Activated CD8-positive, alpha-beta T cell treated with anti-CD3 and anti-CD28 coated beads, Interleukin-2, amount 10 ng/mL, durations not matched to agents 7 days and 5 days (primary cell): ENCODE data around the gene RERE. TPM values are rescaled to one million over a fixed set of nuclear protein-coding genes. Genes with fewer than 3 reads are reported as not detected.

Experiments used
- ATAC-seq: fragments of 150-1000 bp; cut with Tn5 transposase; one replicate; pipeline ENCODE4 v1.10.0; 2021; ENCODE audit warnings: moderate library complexity
- CTCF ChIA-PET: fragments of 350-600 bp; sonication (Branson Sonifier 250); formaldehyde crosslinking; loops from one replicate; lab custom pipeline; 2021; ENCODE audit warnings: antibody characterized with exemption; lab: Charles Lee
- POLR2A ChIA-PET: fragments of 350-600 bp; sonication (Branson Sonifier 250); formaldehyde crosslinking; loops from one replicate; lab custom pipeline; 2021; ENCODE audit warnings: antibody characterized with exemption; lab: Charles Lee
- DNase-seq: peaks from one replicate; pipeline ENCODE4 v3.0.0-alpha.2; 2020
- H3K27ac Mint-ChIP-seq: one replicate; pipeline ENCODE4 v1.8.0; 2021; ENCODE audit warnings: mild to moderate bottlenecking, mixed read lengths
- H3K27me3 Mint-ChIP-seq: one replicate; pipeline ENCODE4 v1.8.0; 2021; ENCODE audit warnings: low read depth, mixed read lengths
- H3K36me3 Mint-ChIP-seq: one replicate; pipeline ENCODE4 v1.8.0; 2021; ENCODE audit warnings: low read depth, mixed read lengths
- H3K4me1 Mint-ChIP-seq: one replicate; pipeline ENCODE4 v1.8.0; 2021; ENCODE audit warnings: low read depth, mixed read lengths
- H3K4me3 Mint-ChIP-seq: one replicate; pipeline ENCODE4 v1.8.0; 2021; ENCODE audit warnings: mild to moderate bottlenecking, mixed read lengths
- H3K9me3 Mint-ChIP-seq: one replicate; pipeline ENCODE4 v1.8.0; 2022; ENCODE audit warnings: mixed read lengths; ENCODE audit not compliant: insufficient read depth
- total RNA-seq, 2 experiments: library from RNA; stranded (reverse); gene quantifications; one replicate each; pipeline ENCODE4 v1.2.3, GENCODE V29; 2021

Gene RERE
- total RNA-seq, 2 experiments from 2014 or later, result 37.4 to 44.7 TPM

DNA sequence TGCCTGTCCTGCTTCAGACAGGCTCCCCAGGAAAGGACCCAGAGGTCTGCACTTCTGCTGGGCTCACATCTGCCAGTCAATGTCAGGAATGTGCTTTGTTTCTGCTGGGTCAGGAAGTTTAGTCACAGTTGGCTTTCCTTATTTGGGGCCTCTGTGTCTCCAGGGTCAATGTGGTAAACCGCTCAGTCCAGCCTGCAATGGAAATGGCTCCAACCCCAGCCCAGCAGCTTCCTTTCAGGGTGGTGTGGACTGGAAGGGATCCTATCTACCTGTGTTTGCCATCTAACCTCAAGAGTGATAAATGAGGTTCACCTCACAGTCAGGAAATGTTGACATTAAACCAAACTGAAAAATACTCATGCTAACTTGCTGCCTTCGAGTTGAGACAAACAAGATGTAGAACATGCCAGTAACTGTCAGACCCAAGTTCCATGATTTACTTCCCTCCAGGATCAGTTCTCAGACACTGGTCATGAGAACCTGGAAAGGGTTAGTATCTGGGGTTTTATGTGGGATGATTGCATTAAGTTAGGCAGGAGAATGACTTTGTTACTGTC, 40.8 kb upstream of the RERE start:
- Mint-ChIP-seq H3K4me3 (peak overlapping the region; percentile 27), H3K36me3 (peaks cover 63% of the 10 kb centered on the region), H3K4me1 (peaks cover 56% of the 10 kb centered on the region), H3K9me3 (no peaks in the 10 kb centered on the region), H3K27ac (peak overlapping the region; percentile 64), H3K27me3 (no peaks in the 10 kb centered on the region)
- peak; percentile 51 for DNase-seq
- ChIA-PET CTCF (interaction anchor here (0.8 to 12.1 kb wide), 19 partner anchors 9 to 243 kb away, joined by 3 to 155 read pairs (median 6); no protein-coding TSS in a partner anchor), POLR2A (interaction anchor here (1.5 to 3.1 kb wide), 3 partner anchors 9 to 20 kb away, joined by 4 to 16 read pairs (median 7); partner anchors contain the start of gene ENO1)
- peak; percentile 17 for ATAC-seq

DNA sequence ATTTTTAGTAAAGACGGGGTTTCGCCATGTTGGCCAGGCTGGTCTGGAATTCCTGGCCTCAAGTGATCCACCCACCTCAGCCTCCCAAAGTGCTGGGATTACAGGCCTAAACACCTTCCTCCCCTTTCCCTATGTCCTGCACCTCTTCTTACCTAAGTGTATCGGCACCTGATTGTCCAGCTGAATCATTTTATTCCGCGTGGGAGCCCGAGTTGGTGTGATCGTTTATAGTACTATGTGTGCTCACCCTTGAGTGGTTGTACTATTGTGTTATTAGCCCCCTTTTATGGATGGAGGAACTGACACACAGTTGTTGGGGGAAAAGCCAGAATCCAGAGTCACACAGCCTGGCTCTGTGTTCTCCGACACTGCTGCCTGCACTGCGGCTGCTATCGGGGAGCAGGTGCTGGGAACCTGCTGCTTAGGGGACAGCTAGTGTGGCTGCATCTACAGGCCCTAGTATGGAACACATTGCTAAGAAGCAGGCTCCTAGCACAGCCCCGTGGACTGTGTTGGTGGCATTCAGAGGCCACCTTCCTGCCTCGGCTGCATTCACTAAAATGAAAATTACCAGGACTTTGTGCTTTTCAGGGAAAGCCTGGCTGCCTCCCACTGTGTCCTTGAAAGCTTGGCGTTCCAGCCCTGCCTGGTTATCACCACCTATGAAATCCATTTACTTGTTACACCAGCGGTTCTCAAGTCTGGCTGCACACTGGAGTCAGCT, 39.4 kb upstream of the RERE start:
- ATAC-seq, result no peak
- no peaks in the 10 kb centered on the region for H3K27me3 Mint-ChIP-seq
- no peak overlapping the region for H3K4me3 Mint-ChIP-seq
- no peak for DNase-seq
- CTCF ChIA-PET, result interaction anchor here (0.7 to 12.1 kb wide), 9 partner anchors 9 to 296 kb away, joined by 3 to 155 read pairs (median 3); no protein-coding TSS in a partner anchor
- POLR2A ChIA-PET, result interaction anchor here (0.6 to 2.3 kb wide), 9 partner anchors 8 to 229 kb away, joined by 3 to 7 read pairs (median 4); no protein-coding TSS in a partner anchor
- H3K9me3 Mint-ChIP-seq, result no peaks in the 10 kb centered on the region
- peaks cover 43% of the 10 kb centered on the region for H3K4me1 Mint-ChIP-seq
- peaks cover 50% of the 10 kb centered on the region for H3K36me3 Mint-ChIP-seq
- peak overlapping the region; percentile 15 for H3K27ac Mint-ChIP-seq

GRCh38 chr1:8854240-8854639, 36.8 kb upstream of the RERE start:
- ChIA-PET CTCF (no interaction called here), POLR2A (no interaction called here)
- no peak overlapping the region for H3K27ac Mint-ChIP-seq
- peaks cover 21% of the 10 kb centered on the region for H3K4me1 Mint-ChIP-seq
- H3K27me3 Mint-ChIP-seq, result no peaks in the 10 kb centered on the region
- H3K4me3 Mint-ChIP-seq, result no peak overlapping the region
- DNase-seq (no peak), ATAC-seq (no peak)
- peaks cover 28% of the 10 kb centered on the region for H3K36me3 Mint-ChIP-seq
- no peaks in the 10 kb centered on the region for H3K9me3 Mint-ChIP-seq

DNA sequence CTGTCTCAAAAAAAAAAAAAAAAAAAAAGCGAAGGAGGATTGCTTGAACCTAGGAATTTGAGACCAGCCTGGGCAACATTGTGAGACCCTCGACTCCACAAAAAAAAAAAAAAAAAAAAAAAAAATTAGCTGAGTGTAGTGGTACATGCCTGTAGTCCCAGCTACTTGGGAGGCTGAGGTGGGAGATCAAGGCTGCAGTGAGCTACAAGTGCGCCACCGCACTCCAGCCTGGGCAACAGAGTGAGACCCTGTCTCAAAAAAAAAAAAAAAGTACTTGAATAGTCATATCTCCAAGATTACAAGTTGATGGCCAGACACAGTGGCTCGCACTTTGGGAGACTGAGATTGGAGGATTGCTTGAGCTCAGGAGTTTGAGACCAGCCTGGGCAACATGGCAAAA, 33.6 kb upstream of the RERE start:
- Mint-ChIP-seq H3K27ac (no peak overlapping the region), H3K9me3 (no peaks in the 10 kb centered on the region), H3K36me3 (peaks cover under 1% of the 10 kb centered on the region), H3K27me3 (no peaks in the 10 kb centered on the region), H3K4me1 (peaks cover 12% of the 10 kb centered on the region), H3K4me3 (no peak overlapping the region)
- ChIA-PET POLR2A (no interaction called here), CTCF (interaction anchor here (0.8 to 8.2 kb wide), 3 partner anchors 10 to 289 kb away, joined by 3 to 130 read pairs (median 22); no protein-coding TSS in a partner anchor)
- ATAC-seq (no peak), DNase-seq (no peak)

- Mint-ChIP-seq H3K27me3 (peaks cover 2% of the 10 kb centered on the region), H3K4me1 (peaks cover 12% of the 10 kb centered on the region), H3K4me3 (no peak overlapping the region), H3K27ac (no peak overlapping the region), H3K36me3 (no peaks in the 10 kb centered on the region), H3K9me3 (no peaks in the 10 kb centered on the region)
- CTCF ChIA-PET, result interaction anchor here (0.6 to 8.2 kb wide), 74 partner anchors 10 to 867 kb away, joined by 3 to 130 read pairs (median 4); partner anchors contain the start of genes ENO1, RERE and SLC45A1
- ATAC-seq (peak; percentile 96), DNase-seq (peak; percentile 80)
- POLR2A ChIA-PET, result interaction anchor here (0.7 to 1.4 kb wide), 5 partner anchors 9 to 342 kb away, joined by 3 to 4 read pairs (median 4); partner anchors contain the start of gene ENO1
These were observed 31.4 kb upstream of the RERE start for GRCh38 chr1:8848663-8849386.

GRCh38 chr1:8847990-8848389, 30.6 kb upstream of the RERE start:
- ChIA-PET CTCF (interaction anchor here (0.7 to 8.2 kb wide), 45 partner anchors 9 to 376 kb away, joined by 3 to 130 read pairs (median 5); no protein-coding TSS in a partner anchor), POLR2A (interaction anchor here (0.7 to 1.4 kb wide), 4 partner anchors 11 to 186 kb away, joined by 3 to 4 read pairs (median 3); partner anchors contain the start of gene ENO1)
- no peak for ATAC-seq
- Mint-ChIP-seq H3K27me3 (peaks cover 2% of the 10 kb centered on the region), H3K36me3 (no peaks in the 10 kb centered on the region), H3K27ac (no peak overlapping the region), H3K4me1 (peaks cover 12% of the 10 kb centered on the region), H3K9me3 (no peaks in the 10 kb centered on the region), H3K4me3 (no peak overlapping the region)
- no peak for DNase-seq

GRCh38 chr1:8846263-8846662, 28.8 kb upstream of the RERE start:
- Mint-ChIP-seq H3K36me3 (no peaks in the 10 kb centered on the region), H3K27me3 (peaks cover 2% of the 10 kb centered on the region), H3K4me1 (peaks cover 12% of the 10 kb centered on the region), H3K9me3 (no peaks in the 10 kb centered on the region), H3K27ac (no peak overlapping the region), H3K4me3 (no peak overlapping the region)
- ChIA-PET CTCF (interaction anchor here (1.1 to 8.2 kb wide), 2 partner anchors 15 to 175 kb away, joined by 3 to 130 read pairs; no protein-coding TSS in a partner anchor), POLR2A (no interaction called here)
- DNase-seq, result no peak
- ATAC-seq, result no peak

GRCh38 chr1:8845104-8846097, 28.0 kb upstream of the RERE start:
- no peaks in the 10 kb centered on the region for H3K9me3 Mint-ChIP-seq
- H3K36me3 Mint-ChIP-seq, result no peaks in the 10 kb centered on the region
- ATAC-seq, result no peak
- H3K4me1 Mint-ChIP-seq, result peaks cover 12% of the 10 kb centered on the region
- CTCF ChIA-PET, result interaction anchor here (0.8 to 8.2 kb wide), 4 partner anchors 10 to 160 kb away, joined by 3 to 130 read pairs (median 4); no protein-coding TSS in a partner anchor
- POLR2A ChIA-PET, result no interaction called here
- H3K27ac Mint-ChIP-seq, result no peak overlapping the region
- peaks cover 3% of the 10 kb centered on the region for H3K27me3 Mint-ChIP-seq
- no peak overlapping the region for H3K4me3 Mint-ChIP-seq
- DNase-seq, result no peak

DNA sequence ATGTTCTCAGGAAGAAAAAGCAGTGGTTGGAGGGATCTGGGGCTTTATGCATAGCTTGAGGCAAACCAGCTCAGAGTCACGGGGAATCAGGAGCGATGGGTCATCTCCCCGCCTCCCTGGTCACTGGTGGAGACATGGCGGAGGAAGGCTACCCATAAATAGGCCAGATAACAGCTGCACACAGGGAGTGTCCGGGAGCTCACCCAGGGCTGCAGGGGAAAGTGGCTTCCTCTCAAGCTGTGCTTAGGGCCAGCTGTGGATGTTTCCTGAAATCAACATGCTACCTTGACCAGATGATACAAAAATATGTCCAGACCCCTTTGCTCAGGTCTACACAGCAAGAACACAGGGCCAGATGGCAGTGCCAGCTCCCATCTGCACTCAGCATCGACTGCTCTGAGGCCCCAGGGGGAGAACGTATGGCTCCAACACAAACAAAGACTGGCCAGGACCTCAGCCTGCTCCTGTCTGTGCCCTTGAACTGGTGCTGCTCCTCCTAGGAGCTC, 27.1 kb upstream of the RERE start:
- no peaks in the 10 kb centered on the region for H3K9me3 Mint-ChIP-seq
- CTCF ChIA-PET, result interaction anchor here (1.3 to 8.2 kb wide), 3 partner anchors 17 to 161 kb away, joined by 3 to 130 read pairs (median 4); no protein-coding TSS in a partner anchor
- no peak overlapping the region for H3K4me3 Mint-ChIP-seq
- ATAC-seq, result no peak
- H3K27ac Mint-ChIP-seq, result no peak overlapping the region
- no peak for DNase-seq
- H3K4me1 Mint-ChIP-seq, result peaks cover 12% of the 10 kb centered on the region
- peaks cover 4% of the 10 kb centered on the region for H3K27me3 Mint-ChIP-seq
- no peaks in the 10 kb centered on the region for H3K36me3 Mint-ChIP-seq
- POLR2A ChIA-PET, result no interaction called here

GRCh38 chr1:8841395-8841794, 24.0 kb upstream of the RERE start:
- ChIA-PET CTCF (no interaction called here), POLR2A (no interaction called here)
- H3K27me3 Mint-ChIP-seq, result peaks cover 7% of the 10 kb centered on the region

More at GRCh38 chr1:8841395-8841794, 24.0 kb upstream of the RERE start:
- no peak for DNase-seq
- no peaks in the 10 kb centered on the region for H3K36me3 Mint-ChIP-seq
- no peak overlapping the region for H3K4me3 Mint-ChIP-seq
- no peak for ATAC-seq
- no peak overlapping the region for H3K27ac Mint-ChIP-seq
- H3K9me3 Mint-ChIP-seq, result no peaks in the 10 kb centered on the region
- no peaks in the 10 kb centered on the region for H3K4me1 Mint-ChIP-seq
